SK-N-SH treated with all-trans-retinoic acid at 6 μM for 48 hours (cell line): Measurements from ENCODE around the gene CPSF3.

Experiments
- BACH2 ChIP-seq: fragments of 250-450 bp; sonication (Bioruptor Pico); IDR thresholded peaks from 2 replicates; pipeline ENCODE4 v1.9.0; 2021; ENCODE audit warnings: mild to moderate bottlenecking, borderline replicate concordance
- CSDC2 ChIP-seq: fragments of 250-450 bp; sonication (Bioruptor Pico); IDR thresholded peaks from 2 replicates; pipeline ENCODE4 v1.5.0; 2020; ENCODE audit warnings: mild to moderate bottlenecking, moderate library complexity
- ESRRG ChIP-seq: fragments of 250-450 bp; sonication (Bioruptor Pico); IDR thresholded peaks from 2 replicates; pipeline ENCODE4 v1.6.1; 2021; ENCODE audit warnings: mild to moderate bottlenecking
- OSR1 ChIP-seq: fragments of 250-450 bp; sonication (Bioruptor Pico); IDR thresholded peaks from 2 replicates; pipeline ENCODE4 v1.8.0; 2022; ENCODE audit warnings: moderate library complexity, mild to moderate bottlenecking, inconsistent platforms
- RARB ChIP-seq: fragments of 250-450 bp; sonication (Bioruptor Pico); IDR thresholded peaks from 2 replicates; pipeline ENCODE4 v1.8.0; 2021; ENCODE audit warnings: mild to moderate bottlenecking, moderate library complexity
- TOX ChIP-seq: fragments of 250-450 bp; sonication (Bioruptor Pico); IDR thresholded peaks from 2 replicates; pipeline ENCODE4 v1.8.0; 2021; ENCODE audit warnings: mild to moderate bottlenecking, moderate library complexity, borderline replicate concordance
- ZC3H10 ChIP-seq: fragments of 250-450 bp; sonication (Bioruptor Pico); IDR thresholded peaks from 2 replicates; pipeline ENCODE4 v1.5.1; 2021; ENCODE audit warnings: mild to moderate bottlenecking, moderate library complexity
- ZFP30 ChIP-seq: fragments of 450-650 bp; formaldehyde crosslinking; IDR thresholded peaks from 2 replicates; pipeline ENCODE4 v1.5.0; 2022; ENCODE audit warnings: mild to moderate bottlenecking, moderate library complexity
- TF ChIP-seq, protein P1 (sequence below): fragments of 250-450 bp; sonication (Bioruptor Pico); IDR thresholded peaks from 2 replicates; pipeline ENCODE4 v1.5.1; 2021; ENCODE audit warnings: mild to moderate bottlenecking, moderate library complexity
- TF ChIP-seq, protein P2 (sequence below): fragments of 250-450 bp; sonication (Bioruptor Pico); IDR thresholded peaks from 2 replicates; pipeline ENCODE4 v1.8.0; 2020; ENCODE audit warnings: mild to moderate bottlenecking, moderate library complexity, borderline replicate concordance

DNA sequence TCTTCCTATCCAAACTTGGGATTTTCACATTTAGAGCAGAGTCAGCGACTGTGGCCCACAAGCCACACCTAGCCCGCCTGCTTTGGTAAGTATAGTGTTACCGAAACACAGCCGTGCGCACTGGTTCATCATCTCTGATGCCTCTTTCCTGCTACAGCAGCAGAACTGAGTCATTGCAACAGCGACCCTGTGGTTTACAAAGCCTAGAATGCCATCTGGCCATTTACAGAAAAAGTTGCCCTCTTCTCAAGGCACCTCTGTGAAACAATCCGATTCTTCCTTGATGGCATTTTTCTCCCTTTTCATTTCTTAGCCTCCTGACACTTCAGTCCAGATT is 40.2 kb downstream of the CPSF3 start:
- TF ChIP-seq ESRRG (CRISPR knock-in tag) (no peak), ZFP30 (CRISPR knock-in tag) (no peak), RARB (CRISPR knock-in tag) (no peak), ZC3H10 (CRISPR knock-in tag) (no peak), CSDC2 (CRISPR knock-in tag) (no peak), TOX (CRISPR knock-in tag) (no peak), BACH2 (CRISPR knock-in tag) (no peak), OSR1 (CRISPR knock-in tag) (no peak)
- TF ChIP-seq, protein P1, sequence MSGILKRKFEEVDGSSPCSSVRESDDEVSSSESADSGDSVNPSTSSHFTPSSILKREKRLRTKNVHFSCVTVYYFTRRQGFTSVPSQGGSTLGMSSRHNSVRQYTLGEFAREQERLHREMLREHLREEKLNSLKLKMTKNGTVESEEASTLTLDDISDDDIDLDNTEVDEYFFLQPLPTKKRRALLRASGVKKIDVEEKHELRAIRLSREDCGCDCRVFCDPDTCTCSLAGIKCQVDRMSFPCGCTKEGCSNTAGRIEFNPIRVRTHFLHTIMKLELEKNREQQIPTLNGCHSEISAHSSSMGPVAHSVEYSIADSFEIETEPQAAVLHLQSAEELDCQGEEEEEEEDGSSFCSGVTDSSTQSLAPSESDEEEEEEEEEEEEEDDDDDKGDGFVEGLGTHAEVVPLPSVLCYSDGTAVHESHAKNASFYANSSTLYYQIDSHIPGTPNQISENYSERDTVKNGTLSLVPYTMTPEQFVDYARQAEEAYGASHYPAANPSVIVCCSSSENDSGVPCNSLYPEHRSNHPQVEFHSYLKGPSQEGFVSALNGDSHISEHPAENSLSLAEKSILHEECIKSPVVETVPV = no peak
- TF ChIP-seq, protein P2, sequence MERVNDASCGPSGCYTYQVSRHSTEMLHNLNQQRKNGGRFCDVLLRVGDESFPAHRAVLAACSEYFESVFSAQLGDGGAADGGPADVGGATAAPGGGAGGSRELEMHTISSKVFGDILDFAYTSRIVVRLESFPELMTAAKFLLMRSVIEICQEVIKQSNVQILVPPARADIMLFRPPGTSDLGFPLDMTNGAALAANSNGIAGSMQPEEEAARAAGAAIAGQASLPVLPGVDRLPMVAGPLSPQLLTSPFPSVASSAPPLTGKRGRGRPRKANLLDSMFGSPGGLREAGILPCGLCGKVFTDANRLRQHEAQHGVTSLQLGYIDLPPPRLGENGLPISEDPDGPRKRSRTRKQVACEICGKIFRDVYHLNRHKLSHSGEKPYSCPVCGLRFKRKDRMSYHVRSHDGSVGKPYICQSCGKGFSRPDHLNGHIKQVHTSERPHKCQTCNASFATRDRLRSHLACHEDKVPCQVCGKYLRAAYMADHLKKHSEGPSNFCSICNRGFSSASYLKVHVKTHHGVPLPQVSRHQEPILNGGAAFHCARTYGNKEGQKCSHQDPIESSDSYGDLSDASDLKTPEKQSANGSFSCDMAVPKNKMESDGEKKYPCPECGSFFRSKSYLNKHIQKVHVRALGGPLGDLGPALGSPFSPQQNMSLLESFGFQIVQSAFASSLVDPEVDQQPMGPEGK (CRISPR knock-in tag) = no peak
